ENCODE results near the gene CFAP99.
"Not testable (repeated sequence)": the region's sequence is repeated elsewhere in the genome, so short reads cannot be mapped to it uniquely, and the experiment has no call there.

Gene CFAP99

GRCh38 chr4:2449511-2450392 lies 31.0 kb downstream of the CFAP99 start:
- no peak for DNase-seq

- no peak for DNase-seq
These were observed 31.8 kb downstream of the CFAP99 start for GRCh38 chr4:2450394-2451035.

- no peak for DNase-seq
These were observed 32.3 kb downstream of the CFAP99 start for GRCh38 chr4:2451036-2451520.

GRCh38 chr4:2451821-2452785 lies 33.3 kb downstream of the CFAP99 start:
- no peak for DNase-seq

GRCh38 chr4:2457481-2458295 lies 38.9 kb downstream of the CFAP99 start:
- no peak for DNase-seq

- no peak for DNase-seq
These were observed 40.1 kb downstream of the CFAP99 start for GRCh38 chr4:2458546-2459491.

- no peak for DNase-seq
These were observed 41.0 kb downstream of the CFAP99 start for GRCh38 chr4:2459589-2460349.

GRCh38 chr4:2461246-2461960 lies 42.6 kb downstream of the CFAP99 start:
- DNase-seq: no peak

GRCh38 chr4:2462218-2462991 lies 43.6 kb downstream of the CFAP99 start:
- DNase-seq: no peak

GRCh38 chr4:2462992-2463762 lies 44.4 kb downstream of the CFAP99 start:
- DNase-seq: no peak

GRCh38 chr4:2465032-2465431 lies 46.3 kb downstream of the CFAP99 start:
- DNase-seq: no peak

GRCh38 chr4:2465544-2465943 lies 46.8 kb downstream of the CFAP99 start:
- DNase-seq: not testable (repeated sequence)

- peak; percentile 91 for DNase-seq
These were observed 49.9 kb downstream of the CFAP99 start, which contains the start of gene RNF4 for GRCh38 chr4:2468456-2469191. Gene RNF4, plus strand, starts transcription at chr4:2469106. Its CDS starts 21,388 bp downstream, at chr4:2490494.

GRCh38 chr4:2469192-2469984 lies 50.6 kb downstream of the CFAP99 start:
- DNase-seq: no peak

- DNase-seq: no peak
These were observed 52.0 kb downstream of the CFAP99 start for GRCh38 chr4:2470791-2471190.

- DNase-seq: no peak
These were observed 53.4 kb downstream of the CFAP99 start for GRCh38 chr4:2472187-2472586.

Measured in SIG-M5 (cell line).